Nephron (organoid): ENCODE results near the gene LILRB3.

Experiments used
- H3K27ac Mint-ChIP-seq, 3 experiments: 2 replicates each; pipeline ENCODE4 v1.8.0; 2020; ENCODE audit warnings: mixed read lengths in 3 of 3, mild to moderate bottlenecking in 2 of 3, moderate library complexity in 1 of 3
- H3K27me3 Mint-ChIP-seq: 2 replicates; pipeline ENCODE4 v1.8.0; 2021; ENCODE audit warnings: low read depth, mild to moderate bottlenecking, moderate library complexity, mixed read lengths
- H3K36me3 Mint-ChIP-seq: 2 replicates; pipeline ENCODE4 v1.8.0; 2020; ENCODE audit warnings: low read depth, mixed read lengths
- H3K4me1 Mint-ChIP-seq: 2 replicates; pipeline ENCODE4 v1.8.0; 2020; ENCODE audit warnings: mixed read lengths
- H3K4me3 Mint-ChIP-seq, 3 experiments: 2 replicates each; pipeline ENCODE4 v1.8.0; 2020; ENCODE audit warnings: mild to moderate bottlenecking in 3 of 3, mixed read lengths in 3 of 3, moderate library complexity in 2 of 3
- H3K9me3 Mint-ChIP-seq: 2 replicates; pipeline ENCODE4 v1.8.0; 2020; ENCODE audit warnings: mixed read lengths
- TF ChIP-seq, protein P1 (sequence below), 3 experiments: fragments of 200-600 bp; sonication (generic); IDR thresholded peaks; one replicate each; pipeline ENCODE4 v1.5.0; 2021; ENCODE audit warnings: antibody characterized with exemption in 3 of 3; ENCODE audit not compliant: unreplicated experiment in 3 of 3

The LILRB3 gene

DNA sequence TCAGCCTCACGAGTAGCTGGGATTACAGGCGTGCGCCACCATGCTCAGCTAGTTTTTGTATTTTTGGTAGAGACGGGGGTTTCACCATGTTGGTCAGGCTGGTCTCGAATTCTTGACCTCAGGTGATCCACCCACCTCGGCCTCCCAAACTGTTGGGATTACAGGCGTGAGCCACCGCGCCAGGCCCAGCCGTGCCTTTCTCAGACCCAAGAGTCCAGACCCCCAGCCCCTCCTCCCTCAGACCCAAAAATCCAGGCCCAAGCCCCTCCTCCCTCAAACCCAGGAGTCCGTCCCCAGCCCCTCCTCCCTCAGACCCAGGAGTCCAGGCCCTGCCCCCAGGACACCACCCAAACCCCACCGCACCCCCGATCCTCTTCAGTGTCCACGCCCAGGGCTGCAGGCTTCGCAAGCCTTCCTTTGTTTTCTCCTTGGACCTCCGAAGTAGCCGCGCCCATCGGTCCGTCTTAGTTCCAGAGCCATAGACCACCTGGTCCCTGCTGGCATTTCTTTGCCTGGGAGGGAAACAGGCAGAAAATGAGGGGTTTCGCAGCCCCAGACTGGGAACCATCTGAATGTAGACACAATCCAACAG, 53.6 kb downstream of the LILRB3 start:
- H3K27me3 Mint-ChIP-seq, result peaks cover 7% of the 10 kb centered on the region

DNA sequence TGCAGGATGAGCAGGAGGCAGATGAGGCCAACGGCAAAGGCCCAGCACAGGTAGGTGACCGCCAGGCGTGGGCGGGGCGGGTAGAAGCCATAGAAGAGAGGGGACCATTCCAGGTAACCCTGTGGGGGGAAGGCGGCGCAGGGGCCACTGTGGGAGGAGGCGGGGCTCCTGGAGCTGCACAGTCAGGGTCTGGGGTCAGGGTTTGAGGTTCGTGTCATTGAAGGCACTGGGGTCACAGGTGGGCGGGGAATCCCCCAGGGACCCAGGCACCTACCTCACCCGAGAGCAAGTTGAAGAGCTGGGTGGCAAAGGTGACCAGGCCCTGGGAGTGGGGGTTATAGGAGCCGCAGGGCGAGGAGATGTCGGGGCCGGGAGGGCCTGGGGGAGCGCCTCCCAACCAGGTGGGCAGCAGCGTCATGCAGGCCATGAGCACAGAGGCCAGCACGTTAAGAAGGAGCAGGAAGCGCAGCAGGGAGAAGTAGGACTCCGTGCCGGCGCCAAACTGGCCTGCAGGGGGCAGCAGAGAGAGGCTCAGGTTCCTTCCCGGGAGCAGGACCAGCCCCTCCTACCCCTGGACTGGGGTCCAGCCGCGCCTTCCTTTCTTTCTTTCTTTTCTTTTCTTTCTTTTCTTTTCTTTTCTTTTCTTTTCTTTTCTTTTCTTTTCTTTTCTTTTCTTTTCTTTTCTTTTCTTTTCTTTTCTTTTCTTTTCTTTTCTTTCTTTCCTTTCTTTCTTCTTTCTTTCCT, 54.5 kb downstream of the LILRB3 start:
- peaks cover 5% of the 10 kb centered on the region for H3K4me1 Mint-ChIP-seq
- peaks cover 3% of the 10 kb centered on the region for H3K36me3 Mint-ChIP-seq
- no peak overlapping the region for H3K27ac Mint-ChIP-seq
- peaks cover 8% of the 10 kb centered on the region for H3K9me3 Mint-ChIP-seq
- TF ChIP-seq, protein P1, sequence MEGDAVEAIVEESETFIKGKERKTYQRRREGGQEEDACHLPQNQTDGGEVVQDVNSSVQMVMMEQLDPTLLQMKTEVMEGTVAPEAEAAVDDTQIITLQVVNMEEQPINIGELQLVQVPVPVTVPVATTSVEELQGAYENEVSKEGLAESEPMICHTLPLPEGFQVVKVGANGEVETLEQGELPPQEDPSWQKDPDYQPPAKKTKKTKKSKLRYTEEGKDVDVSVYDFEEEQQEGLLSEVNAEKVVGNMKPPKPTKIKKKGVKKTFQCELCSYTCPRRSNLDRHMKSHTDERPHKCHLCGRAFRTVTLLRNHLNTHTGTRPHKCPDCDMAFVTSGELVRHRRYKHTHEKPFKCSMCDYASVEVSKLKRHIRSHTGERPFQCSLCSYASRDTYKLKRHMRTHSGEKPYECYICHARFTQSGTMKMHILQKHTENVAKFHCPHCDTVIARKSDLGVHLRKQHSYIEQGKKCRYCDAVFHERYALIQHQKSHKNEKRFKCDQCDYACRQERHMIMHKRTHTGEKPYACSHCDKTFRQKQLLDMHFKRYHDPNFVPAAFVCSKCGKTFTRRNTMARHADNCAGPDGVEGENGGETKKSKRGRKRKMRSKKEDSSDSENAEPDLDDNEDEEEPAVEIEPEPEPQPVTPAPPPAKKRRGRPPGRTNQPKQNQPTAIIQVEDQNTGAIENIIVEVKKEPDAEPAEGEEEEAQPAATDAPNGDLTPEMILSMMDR (IDR thresholded peaks at IDR 0.05; ENCODE audit: unreplicated experiment in 3 of 3), result peak; percentile 76 to 81 (median 79)
- peaks cover 9% of the 10 kb centered on the region for H3K27me3 Mint-ChIP-seq
- no peak overlapping the region for H3K4me3 Mint-ChIP-seq

More for the DNA sequence above, 53.6 kb downstream of the LILRB3 start:
- Mint-ChIP-seq H3K36me3 (peaks cover 1% of the 10 kb centered on the region), H3K27ac (no peak overlapping the region), H3K9me3 (peaks cover 8% of the 10 kb centered on the region), H3K4me1 (peaks cover 5% of the 10 kb centered on the region), H3K4me3 (no peak overlapping the region)
- TF ChIP-seq, protein P1 (IDR thresholded peaks at IDR 0.05; ENCODE audit: unreplicated experiment in 3 of 3), result no peak
